22Rv1 (cell line): ENCODE data around the gene TMEM174.

ENCODE experiments used
- ZFX ChIP-seq: fragments of 450-650 bp; IDR thresholded peaks from 2 replicates; pipeline ENCODE4 v1.6.1; 2017; ENCODE audit warnings: antibody characterized with exemption, borderline replicate concordance
- TF ChIP-seq, protein P1 (sequence below): fragments of 450-650 bp; IDR thresholded peaks from 2 replicates; pipeline ENCODE4 v1.5.1; 2017; ENCODE audit warnings: mild to moderate bottlenecking

DNA sequence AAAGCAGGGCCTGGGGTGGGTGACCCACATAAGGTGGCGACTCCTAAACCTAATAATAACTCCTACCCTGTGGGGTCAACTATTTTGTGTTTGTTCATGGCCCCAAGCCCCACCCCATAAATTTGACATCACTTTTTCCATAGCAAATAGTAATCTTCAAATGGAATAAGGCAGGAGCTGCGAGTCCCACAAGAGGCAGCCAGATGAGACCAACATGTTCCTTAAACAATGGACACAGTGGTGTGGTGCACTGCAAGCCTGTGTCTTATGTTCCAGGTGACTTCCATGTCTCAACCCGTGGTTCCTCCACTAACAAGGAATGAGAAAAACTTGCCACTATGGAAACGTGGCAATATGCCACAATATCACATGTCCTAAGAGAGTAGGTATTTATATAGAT is 20.6 kb downstream of the TMEM174 start:
- TF ChIP-seq, protein P1, sequence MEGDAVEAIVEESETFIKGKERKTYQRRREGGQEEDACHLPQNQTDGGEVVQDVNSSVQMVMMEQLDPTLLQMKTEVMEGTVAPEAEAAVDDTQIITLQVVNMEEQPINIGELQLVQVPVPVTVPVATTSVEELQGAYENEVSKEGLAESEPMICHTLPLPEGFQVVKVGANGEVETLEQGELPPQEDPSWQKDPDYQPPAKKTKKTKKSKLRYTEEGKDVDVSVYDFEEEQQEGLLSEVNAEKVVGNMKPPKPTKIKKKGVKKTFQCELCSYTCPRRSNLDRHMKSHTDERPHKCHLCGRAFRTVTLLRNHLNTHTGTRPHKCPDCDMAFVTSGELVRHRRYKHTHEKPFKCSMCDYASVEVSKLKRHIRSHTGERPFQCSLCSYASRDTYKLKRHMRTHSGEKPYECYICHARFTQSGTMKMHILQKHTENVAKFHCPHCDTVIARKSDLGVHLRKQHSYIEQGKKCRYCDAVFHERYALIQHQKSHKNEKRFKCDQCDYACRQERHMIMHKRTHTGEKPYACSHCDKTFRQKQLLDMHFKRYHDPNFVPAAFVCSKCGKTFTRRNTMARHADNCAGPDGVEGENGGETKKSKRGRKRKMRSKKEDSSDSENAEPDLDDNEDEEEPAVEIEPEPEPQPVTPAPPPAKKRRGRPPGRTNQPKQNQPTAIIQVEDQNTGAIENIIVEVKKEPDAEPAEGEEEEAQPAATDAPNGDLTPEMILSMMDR: no peak
- no peak for TF ChIP-seq ZFX
